NCI-H1105 (cell line): ENCODE results near the gene LINC01488.

Source experiments
- DNase-seq: peaks from one replicate; lab custom pipeline; 2025; lab: John Stamatoyannopoulos, UW

The LINC01488 gene

DNA sequence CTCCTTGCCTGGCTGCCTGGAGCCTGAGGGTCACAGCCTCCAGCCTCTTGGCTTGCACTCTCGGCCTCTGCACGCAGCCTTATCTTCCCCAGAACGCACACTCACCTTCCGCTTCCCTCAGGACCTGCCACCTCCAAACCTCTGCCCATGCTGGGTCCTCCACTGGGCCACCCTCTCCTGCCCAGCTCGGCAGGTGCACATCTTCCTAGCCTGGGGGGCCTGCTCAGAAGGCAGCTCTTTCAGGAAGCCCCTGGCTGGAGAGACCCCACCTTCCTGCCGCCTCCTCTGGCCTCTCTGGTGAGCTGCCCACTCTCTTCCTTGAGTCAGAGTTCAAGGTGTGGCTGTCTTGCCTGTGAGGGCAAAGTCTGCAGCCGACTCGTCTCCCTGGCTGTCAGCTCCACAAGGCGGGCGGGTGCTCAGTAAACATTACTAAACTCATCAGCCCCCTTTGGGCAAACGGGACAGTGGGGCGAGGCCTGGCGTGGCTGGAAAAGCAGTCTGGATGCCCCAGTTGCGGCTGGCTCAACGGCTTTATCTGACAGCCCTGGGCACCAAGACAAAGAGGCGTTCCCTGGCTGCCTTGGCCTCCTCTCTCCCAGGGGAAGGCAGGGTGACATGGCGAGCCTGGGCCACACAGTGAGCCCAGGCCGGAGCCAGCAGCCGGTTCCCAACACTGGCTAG is 1.7 kb upstream of the LINC01488 start:
- no peak for DNase-seq

DNA sequence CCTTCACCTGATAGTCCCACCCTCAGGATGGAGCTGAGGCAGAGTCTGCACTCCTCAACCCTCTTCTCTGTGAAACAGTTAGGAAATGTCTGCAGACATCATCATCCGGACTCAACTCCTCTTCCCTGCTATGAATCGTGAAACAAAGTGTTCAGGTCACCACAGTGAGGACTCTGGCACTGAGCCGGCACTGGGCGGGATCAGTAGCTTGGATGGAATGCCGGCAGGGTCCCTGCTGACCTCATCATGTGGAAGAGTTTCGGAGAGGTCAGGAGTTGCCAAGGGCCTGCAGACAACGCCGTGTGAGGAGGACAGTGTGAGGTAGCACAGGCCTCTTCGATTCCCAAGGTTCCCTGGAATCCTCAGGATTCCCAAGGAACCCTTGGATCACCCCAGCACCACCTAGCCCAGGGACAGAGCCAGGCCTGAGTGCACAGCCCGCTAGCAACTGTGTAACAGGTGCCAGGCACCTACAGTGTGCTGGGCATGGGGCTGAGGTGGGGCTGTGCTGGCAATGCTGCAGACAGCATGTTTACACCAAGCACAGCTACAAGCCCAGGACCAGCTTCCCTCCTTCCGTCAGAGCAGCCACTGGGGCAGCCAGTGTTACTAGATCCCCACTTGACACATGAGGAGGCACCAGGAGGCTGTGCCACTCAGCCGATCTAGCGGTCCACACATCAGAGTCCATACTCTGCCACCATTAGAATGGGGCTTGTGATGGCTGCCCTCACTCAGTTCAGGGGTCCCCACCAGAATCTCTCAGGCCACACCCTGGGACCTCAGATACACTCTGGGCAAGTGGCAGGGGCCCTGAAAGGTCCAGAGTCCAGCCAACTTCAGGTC is 693 bp upstream of the LINC01488 start:
- DNase-seq = no peak

DNA sequence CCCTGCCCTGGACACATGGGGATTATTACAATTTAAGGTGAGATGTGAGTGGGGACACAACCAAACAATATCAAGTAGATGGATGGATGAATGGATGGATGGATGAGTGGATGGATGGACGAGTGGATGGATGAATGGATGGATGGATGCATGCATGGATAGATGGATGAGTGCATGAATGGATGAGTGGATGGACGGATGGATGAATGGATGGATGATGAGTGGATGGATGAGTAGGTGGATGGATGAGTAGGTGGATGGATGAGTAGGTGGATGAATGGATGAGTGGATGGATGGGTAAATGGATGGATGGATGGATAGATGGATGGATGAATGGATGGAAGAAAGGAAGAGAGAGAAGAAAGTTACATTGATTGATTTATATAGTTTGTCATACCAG is 859 bp downstream of the LINC01488 start:
- DNase-seq = no peak

DNA sequence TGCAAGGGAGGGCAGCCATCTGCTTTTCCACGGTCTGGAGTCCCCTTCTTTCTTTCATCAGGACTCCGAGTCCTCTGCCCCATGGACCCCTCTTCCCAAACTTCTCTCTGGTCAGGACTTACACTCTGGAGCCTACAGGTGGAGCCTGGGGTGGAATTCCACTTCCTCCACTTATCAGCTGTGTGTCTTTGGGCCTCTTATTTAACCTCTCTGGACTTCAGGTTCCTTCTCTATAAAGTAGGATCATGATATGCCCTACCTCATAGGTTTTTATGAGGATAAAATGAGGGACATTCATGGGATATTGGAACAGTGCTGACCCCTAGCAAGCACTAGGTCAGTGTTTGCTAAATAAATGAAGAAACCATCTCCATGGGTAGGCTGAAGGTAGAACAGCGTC is 1.7 kb downstream of the LINC01488 start:
- no peak for DNase-seq

DNA sequence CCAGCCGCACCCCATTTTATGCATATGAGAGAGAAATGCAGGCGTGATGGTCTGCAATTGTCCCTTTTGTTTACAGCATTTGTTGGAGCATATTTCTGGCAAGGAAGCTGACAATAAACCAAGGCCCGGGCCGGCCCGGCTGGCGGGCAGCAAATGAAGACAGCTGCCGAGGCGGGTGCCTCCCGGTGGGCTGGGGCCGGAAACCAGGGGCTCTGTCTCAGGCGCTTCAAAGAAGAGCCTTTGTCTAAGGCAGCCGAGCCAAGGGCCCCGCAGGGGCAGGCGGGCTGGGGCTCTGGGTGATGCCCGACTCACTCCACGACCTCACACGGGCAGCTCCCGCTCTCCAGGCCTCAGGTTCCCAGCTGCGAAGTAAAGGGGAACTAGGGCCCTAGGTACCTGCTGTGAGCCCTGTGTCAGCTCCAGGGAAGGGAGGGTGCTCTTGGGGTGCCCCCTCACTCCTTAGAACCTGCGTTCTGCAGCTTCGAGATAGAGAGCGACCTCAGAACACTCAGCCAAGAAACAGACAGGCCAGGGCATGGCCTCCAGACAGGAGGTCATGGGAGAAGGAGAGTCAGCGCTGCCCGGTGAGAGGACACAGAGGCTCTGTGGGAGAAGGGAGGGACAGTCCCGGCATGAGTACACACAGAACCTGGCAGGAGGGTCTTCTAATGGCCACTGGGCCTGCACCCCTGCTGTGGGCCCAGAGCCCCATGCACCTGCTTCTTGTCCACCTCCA is 2.4 kb downstream of the LINC01488 start:
- no peak for DNase-seq

DNA sequence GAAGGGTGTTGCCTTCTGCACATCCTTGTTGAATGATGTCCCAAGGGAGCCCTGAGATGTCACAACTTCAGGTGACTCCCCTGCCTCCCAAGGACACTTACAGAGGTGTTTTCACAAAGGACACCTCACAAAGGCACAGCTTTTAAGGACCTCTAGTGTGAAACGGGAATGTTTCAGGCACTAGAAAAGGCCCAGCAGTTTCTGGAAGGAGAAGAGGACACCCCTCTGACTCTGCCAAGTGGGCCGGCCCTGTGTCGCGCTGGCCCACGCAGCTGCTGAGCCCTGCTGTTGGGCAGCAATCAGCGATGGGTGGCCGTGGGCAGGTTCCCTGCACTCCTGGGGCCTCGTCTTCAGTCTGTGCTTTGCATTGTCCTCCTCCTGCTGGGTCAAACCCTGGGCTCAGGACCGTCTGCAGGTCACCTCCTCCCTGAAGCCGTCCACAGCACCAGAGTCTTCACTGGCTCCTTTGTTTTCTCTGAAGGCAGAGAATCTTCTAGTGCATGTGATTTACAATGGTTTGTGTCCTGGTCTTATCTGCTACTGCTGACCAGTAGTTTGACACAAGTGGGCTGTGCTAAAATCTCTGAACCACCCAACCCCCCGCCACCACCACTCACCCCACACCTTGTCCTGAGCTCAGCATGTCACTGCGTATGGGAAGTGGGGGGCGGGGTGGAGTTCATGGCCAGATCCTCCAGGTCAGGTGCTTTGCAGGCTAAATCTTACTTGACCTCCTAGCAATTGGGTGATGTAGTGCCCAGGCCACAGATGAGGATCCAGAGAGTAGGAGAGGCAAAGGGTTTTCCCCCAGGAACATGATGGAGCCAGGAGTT is 3.2 kb downstream of the LINC01488 start:
- DNase-seq = no peak

DNA sequence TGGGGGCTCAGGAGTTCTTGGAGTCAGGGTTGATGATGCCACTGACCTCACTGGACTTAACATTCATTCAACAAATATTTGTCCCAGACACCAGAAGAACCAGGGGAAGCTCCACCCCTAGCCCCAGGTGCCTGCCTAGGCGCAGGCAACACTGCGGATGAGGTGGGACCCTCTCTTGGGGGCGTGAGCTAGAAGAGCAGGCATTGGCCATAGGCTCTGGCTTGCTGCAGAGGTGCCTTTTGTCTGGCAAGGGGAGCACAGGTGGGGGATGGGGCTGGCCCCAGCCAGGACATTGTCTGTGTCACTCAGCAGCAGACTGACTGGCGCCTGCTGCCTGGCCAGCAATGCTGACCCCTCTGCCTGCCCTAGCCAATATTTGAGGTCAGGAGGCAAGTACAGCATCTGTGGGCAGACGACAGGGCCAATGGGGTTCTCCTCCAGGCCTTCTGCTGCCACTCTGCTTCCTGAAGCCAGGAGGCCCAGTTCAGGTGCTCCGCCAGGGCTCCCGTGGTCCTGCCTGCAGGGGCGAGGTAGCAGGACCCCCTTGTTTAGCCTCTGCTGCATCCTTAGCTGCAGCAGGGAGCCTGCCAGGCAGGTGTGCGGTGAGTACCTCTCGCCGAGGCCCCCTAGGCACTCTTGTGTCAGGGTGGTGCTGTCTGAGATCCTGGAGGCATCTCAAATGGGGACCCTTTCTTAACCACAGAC is 4.0 kb downstream of the LINC01488 start:
- DNase-seq = no peak

DNA sequence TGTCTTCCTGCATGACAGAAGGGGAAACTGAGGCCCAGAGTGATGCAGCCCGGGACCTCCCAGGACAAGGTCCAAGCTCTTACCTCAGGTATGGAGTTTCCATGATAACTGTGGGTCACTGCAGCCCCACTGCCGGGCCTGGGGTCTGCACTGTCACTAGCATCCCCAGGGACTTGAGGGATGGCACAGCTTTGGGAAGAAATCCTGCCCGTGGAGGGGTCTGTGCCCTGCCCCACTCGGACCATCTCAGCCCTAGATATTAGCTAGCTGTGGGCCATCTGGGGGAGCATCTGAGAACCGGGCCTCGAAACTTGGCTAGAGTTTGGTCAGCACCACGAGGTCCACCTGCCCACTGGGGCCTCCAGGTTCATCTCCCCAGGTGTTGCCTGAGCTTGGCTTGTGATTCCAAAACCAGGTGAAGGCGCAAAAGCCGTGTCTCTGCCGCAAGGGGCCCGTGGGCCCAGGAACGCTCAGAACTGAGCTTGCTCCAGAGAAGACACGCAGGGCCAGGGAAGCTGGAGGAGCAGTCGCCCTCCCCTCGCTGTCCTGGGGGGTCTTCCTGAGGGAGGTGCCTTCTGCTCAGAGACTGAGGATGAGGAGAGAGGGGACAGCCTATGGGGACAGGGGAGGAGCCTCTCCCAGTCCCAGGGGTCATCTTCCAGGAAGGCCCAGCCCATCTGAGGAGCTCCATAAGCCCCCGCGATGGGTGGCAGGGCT is 4.8 kb downstream of the LINC01488 start:
- DNase-seq = no peak

DNA sequence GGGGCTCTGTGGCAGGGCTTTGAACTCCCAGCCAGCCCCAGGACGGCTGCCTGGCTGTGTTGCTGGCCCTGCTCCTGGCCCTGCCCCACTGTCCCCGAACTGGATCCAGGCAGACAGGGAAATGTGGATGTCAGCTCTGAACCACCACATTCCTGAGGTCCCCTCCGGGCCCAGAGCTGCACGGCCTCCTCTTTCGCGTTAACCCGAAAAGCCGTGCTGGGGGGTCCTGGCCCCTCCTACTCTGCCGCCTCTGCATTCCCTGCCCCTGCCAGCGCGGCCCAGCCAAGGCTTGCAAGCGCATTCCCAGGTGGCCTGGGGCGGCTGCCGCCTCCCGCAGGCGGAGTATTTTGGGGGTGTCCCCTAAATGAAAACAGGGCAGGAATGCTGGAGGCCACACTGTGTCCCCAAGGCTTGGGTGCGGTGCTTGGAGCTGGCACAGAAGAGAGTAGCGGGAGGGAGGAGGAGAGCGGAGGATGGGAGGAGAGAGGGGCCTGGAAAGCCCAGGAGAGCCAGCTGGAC is 5.4 kb downstream of the LINC01488 start:
- no peak for DNase-seq

DNA sequence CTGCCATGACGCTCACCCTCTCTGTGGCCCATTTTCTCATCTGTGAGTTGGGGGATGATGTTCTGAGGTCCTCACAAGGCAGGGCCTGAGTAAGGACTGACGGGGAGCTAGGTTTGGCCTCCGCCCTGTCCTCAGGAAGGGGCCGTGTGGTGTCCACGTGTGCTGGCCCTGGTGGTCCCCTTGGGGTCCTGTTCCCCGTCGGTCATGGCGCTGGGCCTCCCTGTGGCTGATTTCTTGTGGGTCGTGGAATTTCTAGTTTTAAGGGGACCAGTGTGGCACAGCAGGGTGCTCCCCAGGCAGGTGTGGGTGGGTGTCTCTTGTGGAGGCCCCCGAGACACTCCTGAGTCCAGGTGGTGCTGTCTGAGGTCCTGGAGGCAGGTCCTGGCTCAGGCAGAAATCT is 5.9 kb downstream of the LINC01488 start:
- DNase-seq = no peak

DNA sequence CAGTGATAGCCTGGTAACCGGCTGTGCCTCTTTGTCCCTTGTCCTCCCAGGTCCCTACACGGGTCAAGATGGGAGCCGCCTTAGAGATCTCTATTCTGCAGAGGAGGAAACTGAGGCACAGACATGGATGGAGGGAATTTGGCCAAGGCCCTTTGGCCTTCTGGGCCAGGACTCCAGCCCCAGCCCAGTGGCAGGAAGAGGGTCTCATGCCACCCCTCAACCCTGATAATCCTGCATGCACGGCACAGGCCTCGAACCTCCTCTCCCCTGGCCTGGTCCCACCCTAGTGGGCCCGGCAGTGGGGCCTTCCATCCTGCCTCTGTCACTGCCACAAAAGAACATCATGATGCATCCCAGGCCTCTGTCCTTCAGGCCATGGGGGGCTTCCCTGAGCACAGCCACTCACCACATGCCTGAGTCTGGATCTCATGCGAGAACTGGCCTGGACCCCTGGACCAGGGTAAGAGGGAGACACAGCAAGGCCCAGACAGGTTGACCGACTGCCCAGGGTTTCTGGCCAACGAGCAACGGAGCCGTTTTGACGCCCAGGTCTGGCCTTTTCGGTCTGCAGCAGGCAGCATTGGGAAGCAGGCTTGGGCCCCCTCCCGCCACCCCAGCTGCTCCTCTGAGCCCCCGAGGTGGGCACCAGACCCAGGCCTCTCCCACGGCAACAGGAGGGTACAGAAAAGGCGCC is 6.5 kb downstream of the LINC01488 start:
- no peak for DNase-seq

DNA sequence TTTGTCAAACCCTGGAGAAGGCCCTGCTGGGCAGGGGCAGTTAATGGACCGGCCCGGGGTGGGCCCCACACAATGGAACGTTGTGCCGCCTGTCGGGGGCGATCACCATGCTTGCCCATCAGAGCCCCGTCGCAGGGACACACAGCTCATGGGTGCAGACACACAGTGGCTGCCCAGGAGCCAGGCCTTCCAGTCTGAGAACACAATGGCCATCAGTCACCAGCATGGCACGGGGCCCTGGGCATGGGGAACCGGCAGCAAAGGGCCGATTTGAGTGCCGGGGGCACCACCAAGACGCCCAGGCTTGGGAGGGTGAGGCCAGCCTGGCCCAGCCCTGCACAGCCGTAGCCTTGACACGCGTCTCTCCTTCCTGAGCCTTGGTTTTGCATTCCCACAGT is 7.1 kb downstream of the LINC01488 start:
- DNase-seq = no peak

DNA sequence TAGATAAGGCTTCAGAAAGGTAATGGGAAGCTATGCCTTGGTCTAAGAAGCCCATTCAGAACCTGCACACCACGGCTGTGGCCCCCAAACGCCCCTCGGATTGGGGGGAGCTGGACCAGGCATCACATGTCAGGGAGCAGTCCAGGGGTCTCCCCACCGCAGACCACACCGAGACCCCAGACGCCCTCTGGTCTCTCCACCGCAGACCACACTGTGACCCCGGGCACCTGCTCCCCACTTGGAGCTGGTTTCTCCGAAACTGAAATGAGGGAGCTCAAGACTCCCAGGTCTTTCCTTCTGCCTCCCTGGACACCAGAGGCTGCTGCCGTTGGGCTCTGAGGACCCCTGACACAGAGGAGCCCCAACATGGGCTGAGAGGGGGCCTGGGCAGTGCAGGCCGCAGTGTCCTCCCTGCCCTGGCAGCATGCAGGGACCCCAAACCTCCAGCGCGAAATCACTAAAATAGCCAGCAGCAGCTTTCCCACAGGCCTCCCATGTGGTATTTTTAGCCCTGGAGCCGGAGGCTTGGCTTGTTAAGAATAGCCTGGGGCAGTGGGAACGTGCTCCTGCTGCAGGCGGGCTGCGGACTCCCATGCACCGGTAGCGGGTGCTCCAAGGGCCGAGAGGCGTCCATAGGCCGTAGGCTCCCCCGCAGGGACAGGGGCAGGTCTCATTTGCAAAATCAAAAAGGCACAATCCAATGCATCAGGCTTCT is 7.7 kb downstream of the LINC01488 start:
- DNase-seq = no peak

DNA sequence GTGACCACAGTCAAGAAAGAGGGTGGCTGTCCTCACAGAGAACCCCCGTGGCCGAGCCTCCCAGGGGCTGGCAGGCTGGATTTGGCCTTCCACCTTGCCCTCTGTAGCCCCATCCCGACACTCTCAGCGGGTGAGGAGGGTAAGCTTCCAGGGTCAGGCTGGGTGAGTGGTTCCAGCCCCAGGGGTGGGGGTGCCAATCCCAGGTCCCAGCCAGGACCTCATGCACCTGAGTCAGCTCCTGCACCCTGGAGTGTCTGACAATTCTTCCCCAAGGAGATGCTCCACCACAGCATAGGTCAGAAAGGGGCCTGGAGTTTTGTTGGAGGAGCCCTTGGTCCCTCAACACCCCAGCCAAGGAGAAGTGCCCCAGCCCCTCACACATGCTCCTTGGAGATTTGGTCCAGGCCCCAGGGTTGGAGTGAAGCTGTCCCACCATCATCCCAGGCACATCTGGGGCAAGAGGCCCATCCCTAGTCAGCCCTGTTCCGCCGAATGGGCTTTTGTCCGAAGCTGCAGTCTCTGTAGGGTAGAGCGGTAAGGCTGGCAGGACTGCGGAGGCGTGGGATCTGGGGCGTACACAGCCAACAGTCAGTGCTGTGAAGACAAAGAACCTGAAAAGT is 8.4 kb downstream of the LINC01488 start:
- DNase-seq = no peak

DNA sequence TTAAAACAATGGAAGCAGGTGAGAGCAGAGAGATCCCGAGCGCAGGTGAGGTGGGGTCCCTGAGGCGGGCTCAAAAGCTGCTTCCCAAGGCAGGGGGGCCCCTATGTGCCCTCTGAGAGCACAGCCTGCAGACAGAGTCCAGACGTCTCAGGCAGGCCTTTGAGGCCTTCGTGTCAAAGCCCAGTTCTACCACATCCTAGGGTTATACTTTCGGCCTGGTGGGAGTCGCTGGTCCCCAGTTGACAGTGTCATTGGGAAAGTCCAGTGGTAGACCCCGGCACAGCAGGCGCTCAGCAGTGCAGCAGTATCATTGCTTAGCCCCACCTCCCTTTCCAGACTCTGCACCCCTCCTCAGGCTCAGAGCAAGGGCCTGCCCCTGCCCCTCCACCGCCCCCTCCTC is 9.1 kb downstream of the LINC01488 start:
- no peak for DNase-seq

DNA sequence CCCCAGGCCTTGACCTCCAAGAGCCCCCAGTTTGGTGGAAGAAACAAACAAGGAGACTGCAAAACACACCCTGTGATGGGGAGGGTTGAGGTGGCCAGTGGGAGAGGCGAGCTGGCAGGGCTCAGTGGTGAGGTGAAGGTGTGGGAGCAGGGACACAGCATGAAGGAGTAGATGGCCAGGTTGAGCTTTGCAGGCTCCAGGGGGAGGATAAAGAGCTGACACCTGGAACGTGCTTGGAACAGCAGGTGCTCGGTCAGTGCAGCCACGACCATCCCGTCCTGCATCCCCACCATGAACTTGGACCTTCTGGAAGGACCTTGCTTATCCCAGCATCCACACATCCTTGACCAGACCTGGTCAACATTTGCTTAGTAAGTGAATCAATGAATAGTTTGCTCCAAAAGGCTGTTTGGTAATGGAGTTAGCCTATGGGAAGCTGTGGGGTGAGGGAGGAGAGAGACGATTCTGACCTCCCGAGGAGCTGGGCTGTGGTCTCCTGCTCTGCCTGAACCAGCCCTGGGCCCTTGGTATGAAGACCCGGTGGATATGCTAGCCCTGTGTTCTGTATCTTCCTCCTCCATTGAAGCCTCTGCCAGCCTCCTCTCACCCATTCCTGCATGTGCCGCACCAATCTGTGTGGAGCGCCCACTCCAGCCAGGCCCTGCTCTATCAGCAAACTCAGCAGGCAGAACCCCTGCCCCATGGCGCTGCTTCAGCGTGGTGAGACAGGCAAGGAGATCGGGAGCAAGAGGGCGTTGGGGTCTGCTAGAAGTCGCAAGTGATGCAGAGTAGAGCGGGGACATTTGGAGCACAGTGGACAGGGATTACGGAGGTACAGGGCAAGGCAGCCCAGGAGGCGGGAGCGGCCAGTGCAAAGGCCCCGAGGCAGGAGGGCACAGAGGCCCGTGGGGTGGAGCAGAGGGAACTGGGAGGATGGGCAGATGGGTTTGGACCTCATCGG is 9.9 kb downstream of the LINC01488 start:
- no peak for DNase-seq

DNA sequence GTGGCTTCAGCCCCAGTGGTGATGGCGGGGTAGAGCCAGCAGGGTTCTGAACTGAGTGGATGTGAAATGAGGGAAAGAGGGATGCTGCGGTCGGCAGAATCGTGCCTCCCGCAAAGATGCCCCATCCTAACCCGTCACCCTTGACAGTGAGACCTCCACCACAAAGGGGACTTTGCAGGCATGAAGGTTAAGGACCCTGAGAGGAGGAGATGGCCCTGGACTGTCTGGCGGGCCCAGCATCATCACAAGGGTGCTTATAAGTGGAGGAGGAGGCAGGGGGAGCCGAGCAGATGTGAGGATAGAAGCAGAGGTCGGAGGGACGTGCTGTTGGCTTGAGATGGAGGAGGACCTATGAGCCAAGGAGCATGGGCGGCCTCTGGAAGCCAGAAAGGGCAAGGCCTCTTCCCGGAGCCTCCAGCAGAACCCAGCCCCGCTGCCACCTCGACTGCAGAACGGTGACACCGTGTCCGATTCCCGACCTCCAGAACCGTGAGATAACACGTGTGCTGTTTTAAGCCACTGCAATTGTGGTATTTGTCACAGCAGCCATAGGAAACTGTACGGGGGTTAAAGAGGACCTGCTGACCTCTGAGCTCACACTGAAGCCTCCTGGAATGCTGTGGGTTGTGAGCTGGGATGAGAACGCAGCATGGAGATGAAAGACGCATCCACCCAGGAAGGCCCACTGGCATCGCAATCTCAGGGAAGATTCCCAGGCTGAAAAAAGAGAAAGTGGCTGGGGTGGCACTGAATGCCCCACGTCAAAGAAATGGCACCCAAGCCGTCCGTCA is 10.9 kb downstream of the LINC01488 start:
- no peak for DNase-seq
